Right atrium auricular region (tissue), 2 donors: ENCODE data around the gene C17orf107. TPM values are rescaled to one million over a fixed set of nuclear protein-coding genes. Genes with fewer than 3 reads are reported as not detected.

ENCODE experiments used
- DNase-seq: peaks from one replicate; pipeline ENCODE4 v3.0.0-alpha.2; 2019; ENCODE audit warnings: low spot score
- H3K27ac ChIP-seq, 2 donors: fragments of 200-600 bp; sonication (generic); 1 replicate in 1 of 2; 2 replicates in 1 of 2; pipeline ENCODE4 v1.5.1; 2016 to 2019
- H3K27me3 ChIP-seq, 2 donors: fragments of 200-600 bp; sonication (generic); one replicate each; pipeline versions ENCODE4 v1.5.1 to v1.6.0; 2017 to 2019
- H3K36me3 ChIP-seq: fragments of 200-600 bp; sonication (generic); one replicate; pipeline ENCODE4 v1.5.1; 2016
- H3K4me1 ChIP-seq, 2 donors: fragments of 200-600 bp; sonication (generic); one replicate each; pipeline versions ENCODE4 v1.5.1 to v1.6.0; 2017 to 2019
- H3K4me3 ChIP-seq, 2 donors: fragments of 200-600 bp; sonication (generic); 1 replicate in 1 of 2; 2 replicates in 1 of 2; pipeline ENCODE4 v1.5.1; 2017 to 2019; ENCODE audit warnings: mild to moderate bottlenecking in 1 of 2, moderate library complexity in 1 of 2
- H3K9me3 ChIP-seq, 2 donors: fragments of 200-600 bp; sonication (generic); one replicate each; pipeline ENCODE4 v1.5.1; 2019
- CTCF ChIP-seq, 2 donors: fragments of 200-600 bp; sonication (generic); IDR thresholded peaks; one replicate each; pipeline ENCODE4 v1.5.1; 2019; ENCODE audit warnings: antibody characterized with exemption in 2 of 2
- total RNA-seq, 2 donors: library from RNA; depleted of rRNA; stranded (reverse); fragments of >200 nt; gene quantifications; one replicate each; pipeline ENCODE4 v1.1.0, GENCODE V29; 2016

Gene C17orf107
- total RNA-seq, 2 donors from 2014 or later = 1.7 to 4.2 TPM

- H3K4me1 ChIP-seq = peaks cover 0 to 65% of the 10 kb centered on the region in 2 donors
- no peak for TF ChIP-seq CTCF (IDR thresholded peaks at IDR 0.05)
- peak overlapping the region; percentile 63 to 98 for H3K27ac ChIP-seq
- H3K4me3 ChIP-seq = no peak overlapping the region
- no peaks in the 10 kb centered on the region for H3K27me3 ChIP-seq
- H3K9me3 ChIP-seq = no peaks in the 10 kb centered on the region
- peaks cover 40% of the 10 kb centered on the region for H3K36me3 ChIP-seq
- peak; percentile 93 for DNase-seq
These were observed 46.0 kb downstream of the C17orf107 start for GRCh38 chr17:4945176-4945943.

- Histone ChIP-seq H3K9me3 (no peaks in the 10 kb centered on the region), H3K36me3 (peaks cover 40% of the 10 kb centered on the region), H3K27me3 (no peaks in the 10 kb centered on the region), H3K4me1 (peaks cover 0 to 66% of the 10 kb centered on the region in 2 donors), H3K4me3 (peak overlapping the region in 1 of 2 donors; percentile 89), H3K27ac (peak overlapping the region; percentile 63 to 98)
- no peak for TF ChIP-seq CTCF (IDR thresholded peaks at IDR 0.05)
- DNase-seq = no peak
These were observed 46.6 kb downstream of the C17orf107 start for GRCh38 chr17:4945944-4946280.

GRCh38 chr17:4946312-4946976 is 47.1 kb downstream of the C17orf107 start:
- peaks cover 40% of the 10 kb centered on the region for H3K36me3 ChIP-seq

GRCh38 chr17:4947010-4947410 is 47.7 kb downstream of the C17orf107 start:
- Histone ChIP-seq H3K4me1 (peaks cover 0 to 60% of the 10 kb centered on the region in 2 donors), H3K9me3 (no peaks in the 10 kb centered on the region), H3K36me3 (peaks cover 37% of the 10 kb centered on the region), H3K27ac (peak overlapping the region; percentile 98 to 100), H3K27me3 (no peaks in the 10 kb centered on the region), H3K4me3 (peak overlapping the region; percentile 80 to 89)
- TF ChIP-seq CTCF (IDR thresholded peaks at IDR 0.05) = no peak
- DNase-seq = no peak

More at GRCh38 chr17:4946312-4946976, 47.1 kb downstream of the C17orf107 start:
- peak overlapping the region; percentile 80 to 89 for H3K4me3 ChIP-seq
- peak overlapping the region; percentile 98 to 100 for H3K27ac ChIP-seq
- DNase-seq = no peak
- no peaks in the 10 kb centered on the region for H3K27me3 ChIP-seq
- no peaks in the 10 kb centered on the region for H3K9me3 ChIP-seq
- TF ChIP-seq CTCF (IDR thresholded peaks at IDR 0.05) = no peak
- H3K4me1 ChIP-seq = peaks cover 0 to 66% of the 10 kb centered on the region in 2 donors

GRCh38 chr17:4947411-4948165 is 48.3 kb downstream of the C17orf107 start:
- no peak for TF ChIP-seq CTCF (IDR thresholded peaks at IDR 0.05)
- peaks cover 0 to 60% of the 10 kb centered on the region in 2 donors for H3K4me1 ChIP-seq
- peaks cover 32% of the 10 kb centered on the region for H3K36me3 ChIP-seq
- peak overlapping the region; percentile 98 to 100 for H3K27ac ChIP-seq
- no peaks in the 10 kb centered on the region for H3K9me3 ChIP-seq
- no peaks in the 10 kb centered on the region for H3K27me3 ChIP-seq
- no peak for DNase-seq
- peak overlapping the region; percentile 80 to 89 for H3K4me3 ChIP-seq
